Stimulated activated CD4-positive, alpha-beta T cell treated with anti-CD3 and anti-CD28 coated beads, Interleukin-2, amount 100 ng/mL, for 4 hours (primary cell): ENCODE data around the gene ATOX1.
"Not testable (repeated sequence)": the region's sequence is repeated elsewhere in the genome, so short reads cannot be mapped to it uniquely, and the experiment has no call there.

Source experiments
- DNase-seq: peaks from one replicate; pipeline ENCODE4 v3.0.0-alpha.2; 2020; ENCODE audit warnings: low read depth

ATOX1 gene

GRCh38 chr5:151758430-151759241 lies at the start of gene ATOX1:
ATOX1 (minus strand) TSS chr5:151758631; CDS start chr5:151758551, 80 bp downstream.
- peak; percentile 88 for DNase-seq

GRCh38 chr5:151805414-151806223 lies 47.2 kb upstream of the ATOX1 start:
- no peak for DNase-seq

- no peak for DNase-seq
Measured at GRCh38 chr5:151800532-151800931, 42.1 kb upstream of the ATOX1 start.

- peak; percentile 15 for DNase-seq
Measured at GRCh38 chr5:151799407-151799806, 41.0 kb upstream of the ATOX1 start.

- DNase-seq: no peak
Measured at GRCh38 chr5:151798674-151799073, 40.2 kb upstream of the ATOX1 start.

GRCh38 chr5:151795426-151795825 lies 37.0 kb upstream of the ATOX1 start:
- DNase-seq: no peak

- no peak for DNase-seq
Measured at GRCh38 chr5:151793358-151793757, 34.9 kb upstream of the ATOX1 start.

- no peak for DNase-seq
Measured at GRCh38 chr5:151787817-151788216, 29.4 kb upstream of the ATOX1 start.

GRCh38 chr5:151786468-151786867 lies 28.0 kb upstream of the ATOX1 start:
- DNase-seq: no peak

- no peak for DNase-seq
Measured at GRCh38 chr5:151784141-151784540, 25.7 kb upstream of the ATOX1 start.

- DNase-seq: not testable (repeated sequence)
Measured at GRCh38 chr5:151783664-151784063, 25.2 kb upstream of the ATOX1 start.

- DNase-seq: no peak
Measured at GRCh38 chr5:151781201-151781600, 22.8 kb upstream of the ATOX1 start.

- DNase-seq: no peak
Measured at GRCh38 chr5:151780348-151780747, 21.9 kb upstream of the ATOX1 start.

- no peak for DNase-seq
Measured at GRCh38 chr5:151779531-151780125, 21.2 kb upstream of the ATOX1 start.

GRCh38 chr5:151775025-151775606 lies 16.7 kb upstream of the ATOX1 start:
- DNase-seq: no peak

GRCh38 chr5:151773951-151774350 lies 15.5 kb upstream of the ATOX1 start:
- DNase-seq: no peak

- DNase-seq: no peak
Measured at GRCh38 chr5:151772846-151773561, 14.6 kb upstream of the ATOX1 start.

- DNase-seq: peak; percentile 6
Measured at GRCh38 chr5:151772029-151772845, 13.8 kb upstream of the ATOX1 start.

- DNase-seq: peak; percentile 99
Measured at GRCh38 chr5:151771259-151772028, 13.0 kb upstream of the ATOX1 start, which contains the start of gene G3BP1. G3BP1 (plus strand) TSS chr5:151771954; CDS start chr5:151786621, 14,667 bp downstream.
